SK-N-SH (cell line): ENCODE measurements around the gene SLC29A1. TPM values are rescaled to one million over a fixed set of nuclear protein-coding genes. Genes with fewer than 3 reads are reported as not detected.

ENCODE experiments used
- CTCF ChIA-PET: fragments of 300-600, 350-600 bp; formaldehyde crosslinking; extraction: SDS; loops from one replicate; lab custom pipeline; 2021; lab: Yijun Ruan, JAX
- POLR2A ChIA-PET: fragments of 350-600 bp; sonication (Branson Sonifier 250); formaldehyde crosslinking; extraction: SDS; loops from one replicate; lab custom pipeline; 2020; ENCODE audit warnings: antibody characterized with exemption, inconsistent platforms; lab: Yijun Ruan, JAX
- DNase-seq: peaks from one replicate; pipeline ENCODE4 v3.0.0; 2012
- H2AFZ ChIP-seq: fragments of 200-600 bp; sonication (generic); 2 replicates; pipeline ENCODE4 v1.8.1; 2016; ENCODE audit warnings: antibody characterized with exemption, mild to moderate bottlenecking, low read depth
- H3F3A ChIP-seq: fragments of 200-600 bp; sonication (generic); replicated peaks from 2 replicates; pipeline ENCODE3; 2016; ENCODE audit warnings: antibody characterized with exemption, mild to moderate bottlenecking; ENCODE audit not compliant: insufficient read depth
- H3K27ac ChIP-seq, 2 experiments: fragments of 200-500 bp in 1 of 2; fragments of 200-600 bp in 1 of 2; sonication (Bioruptor generic) in 1 of 2; sonication (generic), shearing (Covaris generic) in 1 of 2; 2 replicates each; pipeline versions ENCODE4 v1.5.1 to v1.6.1; 2014 to 2016; ENCODE audit warnings: low read depth in 2 of 2, inconsistent platforms in 1 of 2, low read length in 1 of 2, mild to moderate bottlenecking in 1 of 2, mixed read lengths in 1 of 2
- H3K27me3 ChIP-seq: fragments of 200-600 bp; sonication (generic), shearing (Covaris generic); 2 replicates; pipeline ENCODE4 v1.6.1; 2016; ENCODE audit warnings: mixed run types; ENCODE audit not compliant: insufficient read depth
- H3K36me3 ChIP-seq, 2 experiments: fragments of 200-500 bp in 1 of 2; fragments of 200-600 bp in 1 of 2; sonication (Bioruptor generic) in 1 of 2; sonication (generic) in 1 of 2; replicated peaks in 1 of 2; 2 replicates each; pipeline versions ENCODE3 to v1.5.1; 2014 to 2016; ENCODE audit warnings: low read length in 1 of 2, mild to moderate bottlenecking in 1 of 2; ENCODE audit not compliant: insufficient read depth in 2 of 2, control insufficient read depth in 1 of 2
- H3K4me1 ChIP-seq, 2 experiments: fragments of 200-500 bp in 1 of 2; fragments of 200-600 bp in 1 of 2; sonication (Bioruptor generic) in 1 of 2; sonication (generic), shearing (Covaris generic) in 1 of 2; 2 replicates each; pipeline versions ENCODE4 v1.5.1 to v1.6.1; 2014 to 2016; ENCODE audit warnings: low read depth in 1 of 2, low read length in 1 of 2, mixed run types in 1 of 2; ENCODE audit not compliant: insufficient read depth in 2 of 2, control insufficient read depth in 1 of 2
- H3K4me2 ChIP-seq: fragments of 200-600 bp; sonication (generic), shearing (Covaris generic); 2 replicates; pipeline ENCODE4 v1.6.1; 2017; ENCODE audit warnings: mixed run types
- H3K4me3 ChIP-seq, 2 experiments: fragments of 200-500 bp in 1 of 2; fragments of 200-600 bp in 1 of 2; sonication (Bioruptor generic) in 1 of 2; sonication (generic), shearing (Covaris generic) in 1 of 2; 2 replicates each; pipeline versions ENCODE4 v1.5.1 to v1.8.1; 2014 to 2016; ENCODE audit warnings: low read depth in 2 of 2, inconsistent platforms in 1 of 2, low read length in 1 of 2, mild to moderate bottlenecking in 1 of 2, mixed read lengths in 1 of 2, moderate library complexity in 1 of 2
- H3K79me2 ChIP-seq: fragments of 200-600 bp; sonication (generic); 2 replicates; pipeline ENCODE4 v1.8.1; 2017; ENCODE audit warnings: mild to moderate bottlenecking; ENCODE audit not compliant: insufficient read depth
- H3K9ac ChIP-seq: fragments of 200-600 bp; sonication (generic); 2 replicates; pipeline ENCODE4 v1.6.1; 2017; ENCODE audit warnings: mixed run types
- H3K9me2 ChIP-seq: fragments of 200-600 bp; sonication (generic); 2 replicates; pipeline ENCODE4 v1.6.1; 2017; ENCODE audit warnings: mixed run types
- H3K9me3 ChIP-seq: fragments of 200-600 bp; sonication (generic); 2 replicates; pipeline ENCODE4 v1.6.1; 2017; ENCODE audit warnings: mixed run types, mild to moderate bottlenecking, moderate library complexity
- H4K20me1 ChIP-seq: fragments of 200-600 bp; sonication (generic); 2 replicates; pipeline ENCODE4 v1.6.1; 2017; ENCODE audit warnings: mild to moderate bottlenecking, mixed run types; ENCODE audit not compliant: insufficient read depth
- CHD2 ChIP-seq: fragments of 150-350 bp; IDR thresholded peaks from 2 replicates; pipeline ENCODE4 v1.6.1; 2018; ENCODE audit warnings: low read length; ENCODE audit not compliant: partially characterized antibody
- ELF1 ChIP-seq: IDR thresholded peaks from 2 replicates; pipeline ENCODE4 v1.4.0; 2012
- EP300 ChIP-seq, 2 experiments: IDR thresholded peaks; 2 replicates each; pipeline versions ENCODE4 v1.4.0 to v1.6.1; 2012; ENCODE audit warnings: borderline replicate concordance in 1 of 2, low read depth in 1 of 2, low read length in 1 of 2
- EZH2phosphoT487 ChIP-seq: fragments of 200-600 bp; sonication (generic); IDR thresholded peaks from 2 replicates; pipeline ENCODE4 v1.6.1; 2017; ENCODE audit warnings: low read depth, mixed run types, mild to moderate bottlenecking, antibody characterized with exemption, moderate library complexity, borderline replicate concordance
- FOXM1 ChIP-seq: IDR thresholded peaks from 2 replicates; pipeline ENCODE4 v1.4.0; 2012; ENCODE audit warnings: low read depth, mild to moderate bottlenecking
- GATA2 ChIP-seq: sonication (generic); formaldehyde crosslinking; IDR thresholded peaks from 2 replicates; pipeline ENCODE4 v1.5.0; 2020; ENCODE audit warnings: mild to moderate bottlenecking, missing genetic modification reagents
- JUND ChIP-seq: IDR thresholded peaks from 2 replicates; pipeline ENCODE4 v1.4.0; 2012
- MXI1 ChIP-seq: IDR thresholded peaks from 2 replicates; pipeline ENCODE4 v1.6.1; 2012; ENCODE audit warnings: mild to moderate bottlenecking, low read depth, low read length, improper control_type of control experiment
- POLR2AphosphoS5 ChIP-seq: IDR thresholded peaks from 2 replicates; pipeline ENCODE4 v1.6.1; 2012; ENCODE audit warnings: low read depth, low read length
- SMC3 ChIP-seq: IDR thresholded peaks from 2 replicates; pipeline ENCODE4 v1.6.1; 2012; ENCODE audit warnings: low read depth, low read length, improper control_type of control experiment
- TCF12 ChIP-seq: IDR thresholded peaks from 2 replicates; pipeline ENCODE4 v1.4.0; 2012
- USF1 ChIP-seq: IDR thresholded peaks from 2 replicates; pipeline ENCODE4 v1.4.0; 2012; ENCODE audit warnings: low read depth, borderline replicate concordance
- YY1 ChIP-seq: IDR thresholded peaks from 2 replicates; pipeline ENCODE4 v1.4.0; 2012; ENCODE audit warnings: low read depth, mild to moderate bottlenecking
- WGBS: methylation state at CpG from one replicate; pipeline ENCODE4 v1.1.6; 2017; ENCODE audit warnings: low lambda C conversion rate; 5-methylcytosine and 5-hydroxymethylcytosine counted together
- polyA plus RNA-seq, 3 experiments: library from polyadenylated mRNA; depleted of rRNA; stranded (reverse); fragments of >200 nt; gene quantifications; 2 replicates each; pipeline ENCODE4 v1.2.3, GENCODE V29; 2012
- TF ChIP-seq, protein P1 (sequence below): IDR thresholded peaks from 2 replicates; pipeline ENCODE4 v1.4.0; 2012; ENCODE audit warnings: low read depth, borderline replicate concordance
- TF ChIP-seq, protein P2 (sequence below): fragments of 150-350 bp; IDR thresholded peaks from 2 replicates; pipeline ENCODE4 v1.6.1; 2017; ENCODE audit warnings: antibody characterized with exemption, low read length, low read depth, borderline replicate concordance
- TF ChIP-seq, protein P3 (sequence below): IDR thresholded peaks from 2 replicates; pipeline ENCODE4 v1.6.1; 2012; ENCODE audit warnings: mild to moderate bottlenecking, low read depth, low read length, moderate library complexity

SLC29A1 gene
- polyA plus RNA-seq, 1 of the 3 experiments (the other 2 are of a cell fraction) = 44.5 TPM

GRCh38 chr6:44201638-44202303 lies 21.6 kb upstream of the SLC29A1 start:
- no peak overlapping the region for H3K27ac ChIP-seq
- CTCF ChIA-PET = interaction anchor here (0.9 to 4.7 kb wide), 5 partner anchors 19 to 36 kb away, joined by 3 to 25 read pairs (median 4); no protein-coding TSS in a partner anchor

DNA sequence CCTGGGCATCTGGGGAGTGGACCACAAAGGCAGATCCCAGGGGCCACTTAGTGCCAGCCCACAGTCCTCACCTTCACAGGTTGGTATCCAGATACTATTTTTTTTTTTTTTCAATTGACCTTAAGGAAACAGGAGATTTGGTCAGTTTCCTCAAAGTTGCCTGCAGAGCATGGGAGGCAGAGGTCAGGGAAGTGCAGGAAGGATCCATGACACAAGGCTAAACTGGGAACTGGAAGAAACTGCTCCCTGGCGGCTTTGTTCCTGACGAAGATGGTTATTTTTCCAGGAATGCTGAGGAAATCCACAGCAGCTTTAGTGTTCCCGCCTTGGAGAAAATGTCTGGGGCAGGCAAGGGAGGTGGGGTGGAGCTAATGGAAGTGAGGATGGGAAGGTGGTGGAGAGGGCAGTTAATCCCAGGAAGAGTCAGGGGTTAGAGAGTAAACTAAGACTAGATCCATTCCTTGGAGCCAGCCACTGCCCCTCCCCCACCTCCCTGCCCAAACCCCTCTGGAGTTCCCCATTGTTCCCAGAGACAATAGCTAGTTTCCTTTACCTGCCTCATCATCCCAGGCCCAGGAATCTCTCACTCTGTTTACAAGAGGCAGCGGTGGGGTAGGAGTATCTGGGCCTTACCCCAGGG lies 20.9 kb upstream of the SLC29A1 start:
- H3K9me2 ChIP-seq = no peaks in the 10 kb centered on the region
- POLR2A ChIA-PET = no interaction called here
- H3K4me1 ChIP-seq = peaks cover 0 to 2% of the 10 kb centered on the region in 2 experiments; a peak in 1 of 4 replicates
- H4K20me1 ChIP-seq = no peaks in the 10 kb centered on the region
- CTCF ChIA-PET = interaction anchor here (0.8 to 4.7 kb wide), 5 partner anchors 19 to 103 kb away, joined by 3 to 25 read pairs (median 3); no protein-coding TSS in a partner anchor
- H3K36me3 ChIP-seq = no peaks in the 10 kb centered on the region
- H3K9me3 ChIP-seq = no peaks in the 10 kb centered on the region
- H3K27ac ChIP-seq = no peak overlapping the region
- H3K27me3 ChIP-seq = no peaks in the 10 kb centered on the region
- no peak overlapping the region for H3K4me3 ChIP-seq
- DNase-seq = no peak
- no peaks in the 10 kb centered on the region for H3K79me2 ChIP-seq
- WGBS = 91% methylated on average over 4 of the region's 4 CpGs
- H3F3A ChIP-seq = no peaks in the 10 kb centered on the region
- H3K9ac ChIP-seq = no peak overlapping the region
- no peak overlapping the region for H3K4me2 ChIP-seq
- H2AFZ ChIP-seq = no peak overlapping the region
- TF ChIP-seq JUND (no peak), SMC3 (no peak), USF1 (no peak), YY1 (no peak), ELF1 (no peak), POLR2AphosphoS5 (no peak), FOXM1 (no peak), MXI1 (no peak), TCF12 (no peak), EP300 (IDR thresholded peaks at IDR 0.05; ENCODE audit: borderline replicate concordance in 1 of 2, low read depth in 1 of 2, low read length in 1 of 2) (no peak), GATA2 (CRISPR knock-in tag) (no peak)
- TF ChIP-seq, protein P1, sequence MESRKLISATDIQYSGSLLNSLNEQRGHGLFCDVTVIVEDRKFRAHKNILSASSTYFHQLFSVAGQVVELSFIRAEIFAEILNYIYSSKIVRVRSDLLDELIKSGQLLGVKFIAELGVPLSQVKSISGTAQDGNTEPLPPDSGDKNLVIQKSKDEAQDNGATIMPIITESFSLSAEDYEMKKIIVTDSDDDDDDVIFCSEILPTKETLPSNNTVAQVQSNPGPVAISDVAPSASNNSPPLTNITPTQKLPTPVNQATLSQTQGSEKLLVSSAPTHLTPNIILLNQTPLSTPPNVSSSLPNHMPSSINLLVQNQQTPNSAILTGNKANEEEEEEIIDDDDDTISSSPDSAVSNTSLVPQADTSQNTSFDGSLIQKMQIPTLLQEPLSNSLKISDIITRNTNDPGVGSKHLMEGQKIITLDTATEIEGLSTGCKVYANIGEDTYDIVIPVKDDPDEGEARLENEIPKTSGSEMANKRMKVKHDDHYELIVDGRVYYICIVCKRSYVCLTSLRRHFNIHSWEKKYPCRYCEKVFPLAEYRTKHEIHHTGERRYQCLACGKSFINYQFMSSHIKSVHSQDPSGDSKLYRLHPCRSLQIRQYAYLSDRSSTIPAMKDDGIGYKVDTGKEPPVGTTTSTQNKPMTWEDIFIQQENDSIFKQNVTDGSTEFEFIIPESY = no peak
- TF ChIP-seq, protein P2, sequence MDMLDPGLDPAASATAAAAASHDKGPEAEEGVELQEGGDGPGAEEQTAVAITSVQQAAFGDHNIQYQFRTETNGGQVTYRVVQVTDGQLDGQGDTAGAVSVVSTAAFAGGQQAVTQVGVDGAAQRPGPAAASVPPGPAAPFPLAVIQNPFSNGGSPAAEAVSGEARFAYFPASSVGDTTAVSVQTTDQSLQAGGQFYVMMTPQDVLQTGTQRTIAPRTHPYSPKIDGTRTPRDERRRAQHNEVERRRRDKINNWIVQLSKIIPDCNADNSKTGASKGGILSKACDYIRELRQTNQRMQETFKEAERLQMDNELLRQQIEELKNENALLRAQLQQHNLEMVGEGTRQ = no peak

More at GRCh38 chr6:44201638-44202303, 21.6 kb upstream of the SLC29A1 start:
- Histone ChIP-seq H4K20me1 (no peaks in the 10 kb centered on the region), H3K27me3 (no peaks in the 10 kb centered on the region), H3F3A (no peaks in the 10 kb centered on the region), H3K9me3 (no peaks in the 10 kb centered on the region), H3K4me1 (peaks cover 0 to 2% of the 10 kb centered on the region in 2 experiments; a peak in 1 of 4 replicates), H3K4me3 (no peak overlapping the region), H3K79me2 (no peaks in the 10 kb centered on the region), H2AFZ (no peak overlapping the region), H3K4me2 (no peak overlapping the region), H3K9me2 (no peaks in the 10 kb centered on the region), H3K9ac (no peak overlapping the region), H3K36me3 (no peaks in the 10 kb centered on the region)
- WGBS = 84% methylated on average over 9 of the region's 11 CpGs
- no peak for DNase-seq
- TF ChIP-seq CHD2 (no peak), EZH2phosphoT487 (no peak)
- TF ChIP-seq, protein P3, sequence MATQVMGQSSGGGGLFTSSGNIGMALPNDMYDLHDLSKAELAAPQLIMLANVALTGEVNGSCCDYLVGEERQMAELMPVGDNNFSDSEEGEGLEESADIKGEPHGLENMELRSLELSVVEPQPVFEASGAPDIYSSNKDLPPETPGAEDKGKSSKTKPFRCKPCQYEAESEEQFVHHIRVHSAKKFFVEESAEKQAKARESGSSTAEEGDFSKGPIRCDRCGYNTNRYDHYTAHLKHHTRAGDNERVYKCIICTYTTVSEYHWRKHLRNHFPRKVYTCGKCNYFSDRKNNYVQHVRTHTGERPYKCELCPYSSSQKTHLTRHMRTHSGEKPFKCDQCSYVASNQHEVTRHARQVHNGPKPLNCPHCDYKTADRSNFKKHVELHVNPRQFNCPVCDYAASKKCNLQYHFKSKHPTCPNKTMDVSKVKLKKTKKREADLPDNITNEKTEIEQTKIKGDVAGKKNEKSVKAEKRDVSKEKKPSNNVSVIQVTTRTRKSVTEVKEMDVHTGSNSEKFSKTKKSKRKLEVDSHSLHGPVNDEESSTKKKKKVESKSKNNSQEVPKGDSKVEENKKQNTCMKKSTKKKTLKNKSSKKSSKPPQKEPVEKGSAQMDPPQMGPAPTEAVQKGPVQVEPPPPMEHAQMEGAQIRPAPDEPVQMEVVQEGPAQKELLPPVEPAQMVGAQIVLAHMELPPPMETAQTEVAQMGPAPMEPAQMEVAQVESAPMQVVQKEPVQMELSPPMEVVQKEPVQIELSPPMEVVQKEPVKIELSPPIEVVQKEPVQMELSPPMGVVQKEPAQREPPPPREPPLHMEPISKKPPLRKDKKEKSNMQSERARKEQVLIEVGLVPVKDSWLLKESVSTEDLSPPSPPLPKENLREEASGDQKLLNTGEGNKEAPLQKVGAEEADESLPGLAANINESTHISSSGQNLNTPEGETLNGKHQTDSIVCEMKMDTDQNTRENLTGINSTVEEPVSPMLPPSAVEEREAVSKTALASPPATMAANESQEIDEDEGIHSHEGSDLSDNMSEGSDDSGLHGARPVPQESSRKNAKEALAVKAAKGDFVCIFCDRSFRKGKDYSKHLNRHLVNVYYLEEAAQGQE = no peak
- TF ChIP-seq, protein P2 = no peak
- POLR2A ChIA-PET = no interaction called here
